H9 (cell line): Measurements from ENCODE around the gene SELENOS. TPM values are rescaled to one million over a fixed set of nuclear protein-coding genes. Genes with fewer than 3 reads are reported as not detected.

ENCODE experiments used
- DNase-seq: peaks from one replicate; pipeline ENCODE4 v3.0.0-alpha.2; 2017
- H2AFZ ChIP-seq: one replicate; pipeline ENCODE4 v1.6.1; 2013; ENCODE audit warnings: mild to moderate bottlenecking, low read length, control low read depth, moderate library complexity
- H2AK5ac ChIP-seq: 2 replicates; pipeline ENCODE4 v1.6.1; 2013; ENCODE audit warnings: low read length, control low read depth, mixed read lengths; ENCODE audit not compliant: insufficient read length
- H2BK120ac ChIP-seq: one replicate; pipeline ENCODE4 v1.6.1; 2013; ENCODE audit warnings: low read depth, mild to moderate bottlenecking, low read length, control low read depth, inconsistent platforms; ENCODE audit not compliant: poor library complexity, severe bottlenecking
- H2BK12ac ChIP-seq: 2 replicates; pipeline ENCODE4 v1.6.1; 2013; ENCODE audit warnings: low read length, control low read depth, mixed read lengths, low read depth; ENCODE audit not compliant: insufficient read length
- H2BK15ac ChIP-seq: 2 replicates; pipeline ENCODE4 v1.6.1; 2013; ENCODE audit warnings: low read depth, low read length, control low read depth
- H2BK20ac ChIP-seq: one replicate; pipeline ENCODE4 v1.6.1; 2013; ENCODE audit warnings: low read depth, mild to moderate bottlenecking, low read length, control low read depth, inconsistent platforms; ENCODE audit not compliant: poor library complexity, severe bottlenecking
- H2BK5ac ChIP-seq: 2 replicates; pipeline ENCODE4 v1.6.1; 2013; ENCODE audit warnings: low read length, control low read depth, mixed read lengths; ENCODE audit not compliant: insufficient read length
- H3K14ac ChIP-seq: 2 replicates; pipeline ENCODE4 v1.6.1; 2013; ENCODE audit warnings: low read length, control low read depth; ENCODE audit not compliant: insufficient read depth
- H3K18ac ChIP-seq: 2 replicates; pipeline ENCODE4 v1.6.1; 2013; ENCODE audit warnings: low read depth, mild to moderate bottlenecking, mixed read lengths, low read length, control low read depth; ENCODE audit not compliant: insufficient read length
- H3K23ac ChIP-seq: 2 replicates; pipeline ENCODE4 v1.6.1; 2013; ENCODE audit warnings: low read length, control low read depth, mixed read lengths, low read depth; ENCODE audit not compliant: insufficient read length
- H3K23me2 ChIP-seq: 2 replicates; pipeline ENCODE4 v1.6.1; 2013; ENCODE audit warnings: low read depth, mild to moderate bottlenecking, mixed read lengths, low read length, control low read depth; ENCODE audit not compliant: insufficient read length, poor library complexity, severe bottlenecking
- H3K27ac ChIP-seq: 2 replicates; pipeline ENCODE4 v1.5.1; 2013; ENCODE audit warnings: low read length, control low read depth, mixed read lengths, low read depth; ENCODE audit not compliant: insufficient read length
- H3K27me3 ChIP-seq: 2 replicates; pipeline ENCODE4 v1.6.1; 2013; ENCODE audit warnings: low read length, control low read depth, inconsistent platforms; ENCODE audit not compliant: insufficient read depth
- H3K4ac ChIP-seq: 2 replicates; pipeline ENCODE4 v1.6.1; 2013; ENCODE audit warnings: low read depth, mild to moderate bottlenecking, control low read depth, inconsistent platforms, low read length, moderate library complexity
- H3K4me1 ChIP-seq: 2 replicates; pipeline ENCODE4 v1.6.1; 2013; ENCODE audit warnings: low read length, control low read depth, inconsistent platforms; ENCODE audit not compliant: insufficient read depth
- H3K4me2 ChIP-seq: 2 replicates; pipeline ENCODE4 v1.6.1; 2013; ENCODE audit warnings: low read length, control low read depth, mixed read lengths; ENCODE audit not compliant: insufficient read length, insufficient read depth
- H3K56ac ChIP-seq: 2 replicates; pipeline ENCODE4 v1.6.1; 2013; ENCODE audit warnings: low read depth, mild to moderate bottlenecking, mixed read lengths, low read length, control low read depth; ENCODE audit not compliant: insufficient read length
- H3K79me1 ChIP-seq: 2 replicates; pipeline ENCODE4 v1.6.1; 2013; ENCODE audit warnings: low read depth, mild to moderate bottlenecking, moderate library complexity, low read length, control low read depth, inconsistent platforms; ENCODE audit not compliant: insufficient read depth, poor library complexity, severe bottlenecking
- H3K79me2 ChIP-seq: 2 replicates; pipeline ENCODE4 v1.6.1; 2013; ENCODE audit warnings: low read length, control low read depth, inconsistent platforms; ENCODE audit not compliant: insufficient read depth
- H3K9ac ChIP-seq: 2 replicates; pipeline ENCODE4 v1.6.1; 2013; ENCODE audit warnings: low read length, control low read depth, mixed read lengths; ENCODE audit not compliant: insufficient read length; ENCODE audit errors: extremely low read depth
- H3K9me3 ChIP-seq: one replicate; pipeline ENCODE4 v1.6.1; 2013; ENCODE audit warnings: low read depth, low read length, inconsistent platforms; ENCODE audit not compliant: control insufficient read depth
- H3T11ph ChIP-seq: one replicate; pipeline ENCODE4 v1.6.1; 2013; ENCODE audit warnings: mild to moderate bottlenecking, low read length, control low read depth, inconsistent platforms
- H4K20me1 ChIP-seq: one replicate; pipeline ENCODE4 v1.6.1; 2013; ENCODE audit not compliant: control insufficient read depth, insufficient read length, insufficient read depth
- H4K5ac ChIP-seq: 2 replicates; pipeline ENCODE4 v1.6.1; 2013; ENCODE audit warnings: low read depth, mild to moderate bottlenecking, mixed read lengths, low read length, control low read depth; ENCODE audit not compliant: insufficient read length
- H4K8ac ChIP-seq: replicated peaks from 2 replicates; pipeline ENCODE4 v1.6.1; 2013; ENCODE audit warnings: low read length, control low read depth, mixed read lengths, low read depth; ENCODE audit not compliant: insufficient read length
- H4K91ac ChIP-seq: 2 replicates; pipeline ENCODE4 v1.6.1; 2013; ENCODE audit warnings: low read depth, mild to moderate bottlenecking, moderate library complexity, mixed read lengths, low read length, control low read depth; ENCODE audit not compliant: insufficient read length
- H3K27ac Mint-ChIP-seq, 3 experiments: 2 replicates in 2 of 3; 3 replicates in 1 of 3; pipeline ENCODE4 v1.8.0; 2020 to 2021; ENCODE audit warnings: mixed read lengths in 3 of 3, mild to moderate bottlenecking in 1 of 3, moderate library complexity in 1 of 3
- H3K27me3 Mint-ChIP-seq: 2 replicates; pipeline ENCODE4 v1.8.0; 2021; ENCODE audit warnings: low read depth, mild to moderate bottlenecking, moderate library complexity, mixed read lengths
- H3K36me3 Mint-ChIP-seq, 3 experiments: 2 replicates in 2 of 3; 3 replicates in 1 of 3; pipeline ENCODE4 v1.8.0; 2020 to 2021; ENCODE audit warnings: low read depth in 3 of 3, mixed read lengths in 3 of 3; ENCODE audit not compliant: insufficient read depth in 1 of 3
- H3K4me1 Mint-ChIP-seq, 2 experiments: 2 replicates each; pipeline ENCODE4 v1.8.0; 2020; ENCODE audit warnings: mixed read lengths in 2 of 2
- H3K4me3 Mint-ChIP-seq, 2 experiments: 2 replicates in 1 of 2; 3 replicates in 1 of 2; pipeline ENCODE4 v1.8.0; 2020 to 2021; ENCODE audit warnings: mild to moderate bottlenecking in 2 of 2, mixed read lengths in 2 of 2, moderate library complexity in 1 of 2
- H3K9me3 Mint-ChIP-seq, 2 experiments: 2 replicates in 1 of 2; 3 replicates in 1 of 2; pipeline ENCODE4 v1.8.0; 2020; ENCODE audit warnings: mild to moderate bottlenecking in 2 of 2, mixed read lengths in 2 of 2, moderate library complexity in 1 of 2
- WGBS: extraction: QIAGEN DNeasy Blood & Tissue Kit; methylation state at CpG from one replicate; pipeline ENCODE4 v1.1.7; 2013; ENCODE audit warnings: missing lambda C conversion rate, low lambda C conversion rate, mixed read lengths; ENCODE audit not compliant: insufficient read length; ENCODE audit errors: extremely low coverage; 5-methylcytosine and 5-hydroxymethylcytosine counted together
- total RNA-seq: library from RNA; stranded (reverse); gene quantifications from 2 replicates; pipeline ENCODE4 v1.2.1, GENCODE V29; 2021
- TF ChIP-seq, protein P1 (sequence below): fragments of 200-600 bp; sonication (generic); conservative IDR thresholded peaks from 3 replicates; pipeline ENCODE4 v1.8.0; 2021; ENCODE audit warnings: antibody characterized with exemption, mild to moderate bottlenecking

The SELENOS gene
- total RNA-seq, 1 experiment from 2014 or later: 57.7 TPM

DNA sequence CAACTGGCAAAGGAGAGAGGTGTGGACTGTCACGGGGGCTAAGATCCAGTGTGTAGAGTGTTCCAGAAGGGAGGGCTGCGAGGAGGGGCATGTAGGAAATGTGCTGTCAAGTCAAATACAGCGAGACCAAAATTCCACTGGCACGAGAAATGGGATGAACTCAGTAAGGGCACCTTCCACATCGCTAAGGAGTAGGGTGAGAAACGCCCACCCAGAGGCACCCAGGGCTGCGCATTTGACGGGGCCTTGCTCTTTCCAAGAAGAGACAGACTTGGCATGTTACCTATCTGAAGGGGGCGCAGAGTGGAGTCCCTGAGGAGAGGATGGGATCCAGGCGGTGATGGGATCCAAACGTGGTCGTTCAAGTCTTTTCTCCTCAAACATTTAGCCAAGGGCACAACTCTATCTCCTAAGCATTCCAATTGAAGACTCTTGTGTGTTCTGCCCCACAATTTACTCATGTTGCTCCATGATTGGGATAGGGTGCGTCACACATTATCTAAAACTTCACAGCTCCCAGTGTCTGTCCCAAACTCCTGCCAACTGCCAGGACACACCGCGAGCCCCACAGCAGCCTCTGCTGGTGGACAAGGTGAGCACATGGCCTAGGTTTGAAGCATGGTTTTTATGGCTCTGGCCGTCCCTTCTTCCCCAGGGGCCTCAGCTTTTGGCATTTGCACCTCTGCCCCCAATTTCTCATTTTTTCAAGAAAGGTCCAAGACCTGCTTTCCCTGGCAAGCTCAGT is 7.6 kb downstream of the SELENOS start:
- H2AK5ac ChIP-seq: no peak overlapping the region
- H3K4me2 ChIP-seq: no peak overlapping the region
- no peak overlapping the region for H2BK120ac ChIP-seq
- H3K14ac ChIP-seq: no peak overlapping the region
- H3K79me1 ChIP-seq: no peaks in the 10 kb centered on the region
- H3K18ac ChIP-seq: no peak overlapping the region
- no peaks in the 10 kb centered on the region for H3K9me3 ChIP-seq
- H2BK15ac ChIP-seq: no peak overlapping the region
- no peak overlapping the region for H2AFZ ChIP-seq
- H2BK12ac ChIP-seq: no peak overlapping the region
- H4K5ac ChIP-seq: no peak overlapping the region
- no CpG with 5 or more reads among the region's 16 CpGs for WGBS
- DNase-seq: peak; percentile 58
- H3K27me3 ChIP-seq: no peaks in the 10 kb centered on the region
- no peak overlapping the region for H2BK20ac ChIP-seq
- H3K9me3 Mint-ChIP-seq: no peaks in the 10 kb centered on the region
- no peak overlapping the region for H3K56ac ChIP-seq
- no peak overlapping the region for H2BK5ac ChIP-seq
- no peaks in the 10 kb centered on the region for H4K20me1 ChIP-seq
- H3K4me3 Mint-ChIP-seq: no peak overlapping the region
- no peaks in the 10 kb centered on the region for H3K23me2 ChIP-seq
- H3K27ac ChIP-seq: no peak overlapping the region
- no peaks in the 10 kb centered on the region for H3K79me2 ChIP-seq
- peaks cover 3% of the 10 kb centered on the region; the same call in 1 of the 2 replicates for H3K27me3 Mint-ChIP-seq
- H3T11ph ChIP-seq: no peak overlapping the region
- no peak overlapping the region for H4K91ac ChIP-seq
- H3K27ac Mint-ChIP-seq: no peak overlapping the region; a peak in 1 of 7 replicates
- H3K4ac ChIP-seq: no peak overlapping the region
- peaks cover 36 to 61% (median 52%) of the 10 kb centered on the region in 3 experiments; a peak in 6 of 7 replicates for H3K36me3 Mint-ChIP-seq
- no peak overlapping the region for H3K23ac ChIP-seq
- peaks cover 8% of the 10 kb centered on the region in 2 experiments for H3K4me1 Mint-ChIP-seq
- H4K8ac ChIP-seq: no peak overlapping the region
- no peaks in the 10 kb centered on the region for H3K4me1 ChIP-seq
- H3K9ac ChIP-seq: no peak overlapping the region
- TF ChIP-seq, protein P1, sequence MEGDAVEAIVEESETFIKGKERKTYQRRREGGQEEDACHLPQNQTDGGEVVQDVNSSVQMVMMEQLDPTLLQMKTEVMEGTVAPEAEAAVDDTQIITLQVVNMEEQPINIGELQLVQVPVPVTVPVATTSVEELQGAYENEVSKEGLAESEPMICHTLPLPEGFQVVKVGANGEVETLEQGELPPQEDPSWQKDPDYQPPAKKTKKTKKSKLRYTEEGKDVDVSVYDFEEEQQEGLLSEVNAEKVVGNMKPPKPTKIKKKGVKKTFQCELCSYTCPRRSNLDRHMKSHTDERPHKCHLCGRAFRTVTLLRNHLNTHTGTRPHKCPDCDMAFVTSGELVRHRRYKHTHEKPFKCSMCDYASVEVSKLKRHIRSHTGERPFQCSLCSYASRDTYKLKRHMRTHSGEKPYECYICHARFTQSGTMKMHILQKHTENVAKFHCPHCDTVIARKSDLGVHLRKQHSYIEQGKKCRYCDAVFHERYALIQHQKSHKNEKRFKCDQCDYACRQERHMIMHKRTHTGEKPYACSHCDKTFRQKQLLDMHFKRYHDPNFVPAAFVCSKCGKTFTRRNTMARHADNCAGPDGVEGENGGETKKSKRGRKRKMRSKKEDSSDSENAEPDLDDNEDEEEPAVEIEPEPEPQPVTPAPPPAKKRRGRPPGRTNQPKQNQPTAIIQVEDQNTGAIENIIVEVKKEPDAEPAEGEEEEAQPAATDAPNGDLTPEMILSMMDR: peak; percentile 66
